ENCODE data around the gene WIPI1. TPM values are rescaled to one million over a fixed set of nuclear protein-coding genes. Genes with fewer than 3 reads are reported as not detected.

WIPI1 gene
- total and polyA plus RNA-seq, 2 donors: 6.8 to 17.8 TPM

DNA sequence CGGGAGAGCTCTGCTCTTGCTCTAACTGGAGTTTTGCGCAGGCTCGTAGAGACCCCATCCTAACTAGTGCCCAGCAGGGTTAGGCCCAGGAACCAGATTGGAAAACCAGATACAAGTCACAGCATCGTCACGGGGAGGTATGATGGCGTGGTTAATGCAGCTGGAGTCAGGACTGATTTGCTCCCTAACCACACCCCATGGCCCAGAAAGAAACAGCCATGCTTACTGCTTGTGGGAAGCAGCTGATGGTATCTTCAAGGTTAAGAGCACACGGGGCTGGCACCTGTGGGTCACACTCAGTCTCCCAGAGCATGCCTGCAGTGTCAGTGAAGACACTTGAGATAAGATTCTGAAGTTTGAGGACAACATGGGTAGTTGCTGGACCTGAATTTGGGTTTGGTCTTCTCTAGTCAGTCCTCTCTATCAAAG lies 60.2 kb downstream of the WIPI1 start:
- DNase-seq (ENCODE audit: low read depth in 6 of 9, low spot score in 9 of 9): peak in 6 of 9 donors; percentile 49 to 89 (median 72)
- 29% methylated on average over 7 of the region's 7 CpGs for WGBS

DNA sequence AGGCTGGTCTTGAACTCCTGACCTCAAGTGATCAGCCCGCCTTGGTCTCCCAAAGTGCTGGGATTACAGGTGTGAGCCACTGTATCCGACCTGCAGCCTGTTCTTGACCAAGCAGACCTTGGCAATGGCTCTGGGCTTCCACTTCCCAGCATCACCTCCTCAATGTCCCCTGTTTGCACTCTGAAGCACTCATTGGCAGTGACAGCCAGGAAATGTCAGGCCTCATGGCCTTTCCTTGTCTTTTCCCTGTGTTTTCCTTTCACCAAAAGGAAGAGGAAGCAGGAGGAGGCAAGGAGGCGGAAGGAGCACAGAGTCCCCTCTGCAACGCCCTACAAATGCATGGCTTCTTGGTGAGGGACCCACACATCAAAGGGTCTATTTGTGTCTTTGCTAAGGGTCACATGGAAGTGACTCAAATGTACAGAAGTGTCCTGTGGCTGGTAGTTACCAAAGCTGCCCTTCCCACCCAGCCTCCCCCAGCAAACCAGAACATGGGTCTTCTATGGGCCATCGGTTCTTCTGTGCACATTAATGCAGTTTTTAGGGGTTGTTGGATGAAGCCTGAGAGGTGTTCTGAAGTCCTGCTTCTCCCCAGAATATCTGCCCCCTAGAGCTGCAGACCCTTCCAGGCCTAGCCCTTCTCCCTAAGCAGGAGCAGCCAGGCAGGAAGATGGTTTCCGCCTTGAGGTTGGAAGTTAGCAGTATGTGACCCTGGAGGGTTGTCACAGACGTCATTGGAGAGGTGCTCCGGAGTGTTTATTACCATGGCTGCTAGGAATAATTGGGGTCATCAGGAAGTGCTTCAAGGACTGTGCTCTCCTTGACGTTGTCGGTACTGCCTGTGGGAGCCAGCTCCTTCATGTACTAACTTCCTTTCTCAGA lies 60.8 kb downstream of the WIPI1 start:
- H3K4me3 ChIP-seq (ENCODE audit: low read length in 2 of 2): no peak overlapping the region
- DNase-seq (ENCODE audit: low read depth in 6 of 9, low spot score in 9 of 9): peak in 1 of 9 donors; percentile 33
- no peaks in the 10 kb centered on the region for H3K27me3 ChIP-seq (ENCODE audit: control insufficient read depth in 2 of 2, insufficient read depth in 1 of 2, low read length in 1 of 2)
- peaks cover 37 to 56% of the 10 kb centered on the region in 2 donors for H3K4me1 ChIP-seq (ENCODE audit: control insufficient read depth in 2 of 2, insufficient read depth in 2 of 2, low read length in 2 of 2)
- H3K9me3 ChIP-seq (ENCODE audit: control insufficient read depth in 2 of 2, insufficient read depth in 1 of 2, low read length in 1 of 2): peaks cover 4 to 13% of the 10 kb centered on the region in 2 donors
- H3K27ac ChIP-seq (ENCODE audit: low read depth in 1 of 2, low read length in 1 of 2): peak overlapping the region; percentile 37 to 83
- H3K36me3 ChIP-seq (ENCODE audit: control insufficient read depth in 2 of 2, insufficient read depth in 2 of 2, low read length in 1 of 2): peaks cover 0 to 6% of the 10 kb centered on the region in 2 donors
- WGBS: 76% methylated on average over 10 of the region's 10 CpGs

More for the DNA sequence above, 60.2 kb downstream of the WIPI1 start:
- H3K27ac ChIP-seq (ENCODE audit: low read depth in 1 of 2, low read length in 1 of 2): peak overlapping the region; percentile 37 to 83
- H3K36me3 ChIP-seq (ENCODE audit: control insufficient read depth in 2 of 2, insufficient read depth in 2 of 2, low read length in 1 of 2): peaks cover 0 to 6% of the 10 kb centered on the region in 2 donors
- no peak overlapping the region for H3K4me3 ChIP-seq (ENCODE audit: low read length in 2 of 2)
- H3K27me3 ChIP-seq (ENCODE audit: control insufficient read depth in 2 of 2, insufficient read depth in 1 of 2, low read length in 1 of 2): no peaks in the 10 kb centered on the region
- peaks cover 37 to 58% of the 10 kb centered on the region in 2 donors for H3K4me1 ChIP-seq (ENCODE audit: control insufficient read depth in 2 of 2, insufficient read depth in 2 of 2, low read length in 2 of 2)
- H3K9me3 ChIP-seq (ENCODE audit: control insufficient read depth in 2 of 2, insufficient read depth in 1 of 2, low read length in 1 of 2): peaks cover 4 to 13% of the 10 kb centered on the region in 2 donors

- Histone ChIP-seq H3K9me3 (ENCODE audit: control insufficient read depth in 2 of 2, insufficient read depth in 1 of 2, low read length in 1 of 2) (peaks cover 4 to 13% of the 10 kb centered on the region in 2 donors), H3K27me3 (ENCODE audit: control insufficient read depth in 2 of 2, insufficient read depth in 1 of 2, low read length in 1 of 2) (no peaks in the 10 kb centered on the region), H3K4me1 (ENCODE audit: control insufficient read depth in 2 of 2, insufficient read depth in 2 of 2, low read length in 2 of 2) (peaks cover 24 to 39% of the 10 kb centered on the region in 2 donors), H3K36me3 (ENCODE audit: control insufficient read depth in 2 of 2, insufficient read depth in 2 of 2, low read length in 1 of 2) (peaks cover 0 to 6% of the 10 kb centered on the region in 2 donors), H3K4me3 (ENCODE audit: low read length in 2 of 2) (no peak overlapping the region), H3K27ac (ENCODE audit: low read depth in 1 of 2, low read length in 1 of 2) (no peak overlapping the region)
- no peak for DNase-seq (ENCODE audit: low read depth in 6 of 9, low spot score in 9 of 9)
- 99% methylated on average over 12 of the region's 12 CpGs for WGBS
Observed at GRCh38 chr17:68394608-68395331, 62.5 kb downstream of the WIPI1 start.

GRCh38 chr17:68391561-68392268 lies 65.6 kb downstream of the WIPI1 start:
- H3K4me1 ChIP-seq (ENCODE audit: control insufficient read depth in 2 of 2, insufficient read depth in 2 of 2, low read length in 2 of 2): peaks cover 4 to 19% of the 10 kb centered on the region in 2 donors
- H3K27ac ChIP-seq (ENCODE audit: low read depth in 1 of 2, low read length in 1 of 2): no peak overlapping the region
- WGBS: 94% methylated on average over 16 of the region's 16 CpGs
- no peak for DNase-seq (ENCODE audit: low read depth in 6 of 9, low spot score in 9 of 9)
- no peak overlapping the region for H3K4me3 ChIP-seq (ENCODE audit: low read length in 2 of 2)
- no peaks in the 10 kb centered on the region for H3K27me3 ChIP-seq (ENCODE audit: control insufficient read depth in 2 of 2, insufficient read depth in 1 of 2, low read length in 1 of 2)
- peaks cover 0 to 6% of the 10 kb centered on the region in 2 donors for H3K36me3 ChIP-seq (ENCODE audit: control insufficient read depth in 2 of 2, insufficient read depth in 2 of 2, low read length in 1 of 2)
- peaks cover 4 to 13% of the 10 kb centered on the region in 2 donors for H3K9me3 ChIP-seq (ENCODE audit: control insufficient read depth in 2 of 2, insufficient read depth in 1 of 2, low read length in 1 of 2)

DNA sequence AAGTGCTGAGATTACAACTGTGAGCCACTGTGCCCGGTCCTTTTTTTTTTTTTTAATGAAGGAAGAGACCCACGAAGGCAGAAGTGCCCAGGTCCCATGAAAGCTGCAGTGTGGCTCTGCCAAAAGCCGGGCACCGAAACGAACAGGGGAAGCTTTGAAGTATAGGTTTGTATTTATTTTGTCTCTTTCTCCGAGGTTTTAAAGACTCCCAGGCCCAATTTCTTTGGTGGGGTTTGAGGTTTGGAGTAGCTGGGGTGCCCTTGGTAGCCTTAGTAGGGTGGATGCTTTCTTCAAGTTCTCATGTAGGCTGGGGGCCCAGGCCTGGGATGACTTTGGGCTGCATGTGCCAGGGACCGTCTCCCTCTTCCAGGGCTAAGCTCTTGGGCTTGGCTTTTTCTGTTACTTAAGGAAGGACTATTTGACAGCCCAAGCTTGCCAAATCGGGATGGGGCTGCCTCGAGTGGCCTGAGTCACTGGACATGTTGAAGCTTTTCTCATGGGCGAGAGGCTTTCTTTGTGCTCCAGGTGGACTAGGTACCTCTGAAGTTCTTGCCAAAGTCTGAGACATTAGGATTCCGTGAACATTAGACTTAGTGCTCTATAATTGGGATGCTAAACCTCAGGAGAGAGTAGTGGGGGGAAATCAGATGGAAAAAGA lies 66.3 kb downstream of the WIPI1 start:
- Histone ChIP-seq H3K4me3 (ENCODE audit: low read length in 2 of 2) (no peak overlapping the region), H3K36me3 (ENCODE audit: control insufficient read depth in 2 of 2, insufficient read depth in 2 of 2, low read length in 1 of 2) (peaks cover 0 to 6% of the 10 kb centered on the region in 2 donors), H3K9me3 (ENCODE audit: control insufficient read depth in 2 of 2, insufficient read depth in 1 of 2, low read length in 1 of 2) (peaks cover 4 to 13% of the 10 kb centered on the region in 2 donors), H3K27me3 (ENCODE audit: control insufficient read depth in 2 of 2, insufficient read depth in 1 of 2, low read length in 1 of 2) (no peaks in the 10 kb centered on the region), H3K4me1 (ENCODE audit: control insufficient read depth in 2 of 2, insufficient read depth in 2 of 2, low read length in 2 of 2) (peaks cover 0 to 12% of the 10 kb centered on the region in 2 donors), H3K27ac (ENCODE audit: low read depth in 1 of 2, low read length in 1 of 2) (no peak overlapping the region)
- 90% methylated on average over 11 of the region's 11 CpGs for WGBS
- DNase-seq (ENCODE audit: low read depth in 6 of 9, low spot score in 9 of 9): no peak

DNA sequence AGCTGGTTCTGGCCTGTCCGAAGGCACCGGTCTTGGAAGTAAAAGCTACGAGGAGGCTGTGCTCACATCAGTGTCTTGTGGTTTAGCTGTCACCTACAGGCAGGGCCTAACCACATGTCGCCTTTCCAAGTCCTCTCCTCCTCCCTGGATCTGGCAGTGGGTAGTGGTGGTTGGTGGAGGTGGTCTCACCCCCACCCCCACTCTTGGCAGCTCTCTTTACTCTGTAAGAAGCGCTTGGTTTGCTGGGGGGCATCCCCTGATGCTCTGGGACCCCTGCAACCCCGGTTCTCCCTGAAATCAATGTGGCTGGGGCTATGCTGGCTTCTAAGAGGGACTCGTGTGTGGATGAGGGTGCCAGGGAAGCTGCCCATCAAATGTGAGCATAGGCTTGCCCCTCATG lies 68.3 kb downstream of the WIPI1 start:
- H3K27me3 ChIP-seq (ENCODE audit: control insufficient read depth in 2 of 2, insufficient read depth in 1 of 2, low read length in 1 of 2): no peaks in the 10 kb centered on the region
- no peaks in the 10 kb centered on the region for H3K9me3 ChIP-seq (ENCODE audit: control insufficient read depth in 2 of 2, insufficient read depth in 1 of 2, low read length in 1 of 2)
- WGBS: 69% methylated on average over 7 of the region's 7 CpGs
- DNase-seq (ENCODE audit: low read depth in 6 of 9, low spot score in 9 of 9): no peak
- H3K4me1 ChIP-seq (ENCODE audit: control insufficient read depth in 2 of 2, insufficient read depth in 2 of 2, low read length in 2 of 2): peaks cover under 1 to 10% of the 10 kb centered on the region in 2 donors
- no peak overlapping the region for H3K4me3 ChIP-seq (ENCODE audit: low read length in 2 of 2)
- no peak overlapping the region for H3K27ac ChIP-seq (ENCODE audit: low read depth in 1 of 2, low read length in 1 of 2)
- no peaks in the 10 kb centered on the region for H3K36me3 ChIP-seq (ENCODE audit: control insufficient read depth in 2 of 2, insufficient read depth in 2 of 2, low read length in 1 of 2)

- WGBS: 97% methylated on average over 6 of the region's 6 CpGs
- H3K9me3 ChIP-seq (ENCODE audit: control insufficient read depth in 2 of 2, insufficient read depth in 1 of 2, low read length in 1 of 2): no peaks in the 10 kb centered on the region
- no peak for DNase-seq (ENCODE audit: low read depth in 6 of 9, low spot score in 9 of 9)
- H3K27ac ChIP-seq (ENCODE audit: low read depth in 1 of 2, low read length in 1 of 2): no peak overlapping the region
- no peak overlapping the region for H3K4me3 ChIP-seq (ENCODE audit: low read length in 2 of 2)
- H3K36me3 ChIP-seq (ENCODE audit: control insufficient read depth in 2 of 2, insufficient read depth in 2 of 2, low read length in 1 of 2): no peaks in the 10 kb centered on the region
- no peaks in the 10 kb centered on the region for H3K27me3 ChIP-seq (ENCODE audit: control insufficient read depth in 2 of 2, insufficient read depth in 1 of 2, low read length in 1 of 2)
- H3K4me1 ChIP-seq (ENCODE audit: control insufficient read depth in 2 of 2, insufficient read depth in 2 of 2, low read length in 2 of 2): peaks cover 8 to 20% of the 10 kb centered on the region in 2 donors
Observed at GRCh38 chr17:68387435-68388218, 69.7 kb downstream of the WIPI1 start.
